ENCODE measurements around the gene SIK3.

Gene SIK3

GRCh38 chr11:116976941-116977570 lies 121.2 kb downstream of the SIK3 start:
- Histone ChIP-seq H3K27me3 (replicated peaks; ENCODE audit: control insufficient read depth, insufficient read depth, low read length) (no peaks in the 10 kb centered on the region), H3K4me3 (replicated peaks; ENCODE audit: low read depth, low read length) (no peak overlapping the region), H3K36me3 (ENCODE audit: control insufficient read depth, insufficient read depth, low read length) (no peaks in the 10 kb centered on the region)
- TF ChIP-seq, protein P1, sequence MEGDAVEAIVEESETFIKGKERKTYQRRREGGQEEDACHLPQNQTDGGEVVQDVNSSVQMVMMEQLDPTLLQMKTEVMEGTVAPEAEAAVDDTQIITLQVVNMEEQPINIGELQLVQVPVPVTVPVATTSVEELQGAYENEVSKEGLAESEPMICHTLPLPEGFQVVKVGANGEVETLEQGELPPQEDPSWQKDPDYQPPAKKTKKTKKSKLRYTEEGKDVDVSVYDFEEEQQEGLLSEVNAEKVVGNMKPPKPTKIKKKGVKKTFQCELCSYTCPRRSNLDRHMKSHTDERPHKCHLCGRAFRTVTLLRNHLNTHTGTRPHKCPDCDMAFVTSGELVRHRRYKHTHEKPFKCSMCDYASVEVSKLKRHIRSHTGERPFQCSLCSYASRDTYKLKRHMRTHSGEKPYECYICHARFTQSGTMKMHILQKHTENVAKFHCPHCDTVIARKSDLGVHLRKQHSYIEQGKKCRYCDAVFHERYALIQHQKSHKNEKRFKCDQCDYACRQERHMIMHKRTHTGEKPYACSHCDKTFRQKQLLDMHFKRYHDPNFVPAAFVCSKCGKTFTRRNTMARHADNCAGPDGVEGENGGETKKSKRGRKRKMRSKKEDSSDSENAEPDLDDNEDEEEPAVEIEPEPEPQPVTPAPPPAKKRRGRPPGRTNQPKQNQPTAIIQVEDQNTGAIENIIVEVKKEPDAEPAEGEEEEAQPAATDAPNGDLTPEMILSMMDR (IDR thresholded peaks at IDR 0.05; ENCODE audit: insufficient read depth, low read length, poor library complexity, severe bottlenecking): no peak
- no peak for DNase-seq (ENCODE audit: extremely low read depth, insufficient read length)

- Histone ChIP-seq H3K36me3 (ENCODE audit: control insufficient read depth, insufficient read depth, low read length) (no peaks in the 10 kb centered on the region), H3K27me3 (replicated peaks; ENCODE audit: control insufficient read depth, insufficient read depth, low read length) (no peaks in the 10 kb centered on the region), H3K4me3 (replicated peaks; ENCODE audit: low read depth, low read length) (no peak overlapping the region)
- TF ChIP-seq, protein P1 (IDR thresholded peaks at IDR 0.05; ENCODE audit: insufficient read depth, low read length, poor library complexity, severe bottlenecking): no peak
- no peak for DNase-seq (ENCODE audit: extremely low read depth, insufficient read length)
Measured at GRCh38 chr11:116975661-116976060, 122.6 kb downstream of the SIK3 start.

DNA sequence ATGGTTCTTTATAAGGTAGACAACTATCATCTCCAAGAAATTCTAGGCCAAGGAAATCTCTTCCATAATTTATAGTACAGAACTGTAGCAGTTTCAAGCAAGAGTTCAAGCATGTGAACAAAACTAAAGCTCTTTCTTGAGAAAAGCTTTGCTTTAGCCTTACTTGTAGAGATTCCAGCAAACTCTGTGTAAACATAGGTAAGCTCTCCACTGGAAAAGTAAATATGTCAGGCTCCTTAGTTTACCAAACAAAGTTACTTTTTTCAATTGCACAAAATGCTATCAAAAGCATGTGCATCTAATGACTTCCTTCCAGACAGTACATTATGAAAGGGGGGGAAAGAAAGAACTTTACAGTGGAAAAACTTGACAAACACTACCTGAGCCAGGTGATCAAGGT lies 125.0 kb downstream of the SIK3 start:
- TF ChIP-seq, protein P1 (IDR thresholded peaks at IDR 0.05; ENCODE audit: insufficient read depth, low read length, poor library complexity, severe bottlenecking): no peak
- H3K36me3 ChIP-seq (ENCODE audit: control insufficient read depth, insufficient read depth, low read length): no peaks in the 10 kb centered on the region
- DNase-seq (ENCODE audit: extremely low read depth, insufficient read length): no peak
- H3K4me3 ChIP-seq (replicated peaks; ENCODE audit: low read depth, low read length): no peak overlapping the region
- no peaks in the 10 kb centered on the region for H3K27me3 ChIP-seq (replicated peaks; ENCODE audit: control insufficient read depth, insufficient read depth, low read length)

DNA sequence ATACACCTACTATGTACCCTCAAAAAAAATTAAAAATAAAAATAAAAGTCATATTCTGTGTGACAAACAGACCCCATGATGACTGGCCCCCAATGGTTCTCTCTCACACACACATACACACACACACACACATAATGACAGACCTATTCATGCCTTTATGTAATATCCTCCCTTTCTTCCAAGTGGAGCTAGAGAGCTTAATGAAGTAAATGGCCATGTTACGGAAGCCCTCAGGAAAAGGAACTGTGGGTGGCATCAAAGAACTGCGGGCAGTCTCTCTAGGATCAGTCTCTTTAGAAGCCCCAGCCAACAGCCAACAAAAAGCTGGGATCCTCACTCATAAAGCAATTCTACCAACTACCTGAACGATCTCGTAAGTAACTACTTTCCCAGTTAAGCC lies 125.5 kb downstream of the SIK3 start:
- Histone ChIP-seq H3K4me3 (replicated peaks; ENCODE audit: low read depth, low read length) (no peak overlapping the region), H3K27me3 (replicated peaks; ENCODE audit: control insufficient read depth, insufficient read depth, low read length) (no peaks in the 10 kb centered on the region), H3K36me3 (ENCODE audit: control insufficient read depth, insufficient read depth, low read length) (no peaks in the 10 kb centered on the region)
- DNase-seq (ENCODE audit: extremely low read depth, insufficient read length): no peak
- TF ChIP-seq, protein P1 (IDR thresholded peaks at IDR 0.05; ENCODE audit: insufficient read depth, low read length, poor library complexity, severe bottlenecking): no peak

- no peak overlapping the region for H3K4me3 ChIP-seq (replicated peaks; ENCODE audit: low read depth, low read length)
- H3K27me3 ChIP-seq (replicated peaks; ENCODE audit: control insufficient read depth, insufficient read depth, low read length): no peaks in the 10 kb centered on the region
- H3K36me3 ChIP-seq (ENCODE audit: control insufficient read depth, insufficient read depth, low read length): no peaks in the 10 kb centered on the region
- TF ChIP-seq, protein P1 (IDR thresholded peaks at IDR 0.05; ENCODE audit: insufficient read depth, low read length, poor library complexity, severe bottlenecking): no peak
- DNase-seq (ENCODE audit: extremely low read depth, insufficient read length): no peak
Measured at GRCh38 chr11:116970485-116971292, 127.5 kb downstream of the SIK3 start.
